Ectodermal cell (in vitro differentiated cells): ENCODE measurements around the gene DYNC1I2.

Source experiments
- H3K27ac ChIP-seq: 2 replicates; pipeline ENCODE4 v1.7.0; 2013; ENCODE audit warnings: mild to moderate bottlenecking, low read depth, low read length; ENCODE audit not compliant: insufficient read depth, poor library complexity, severe bottlenecking
- H3K27me3 ChIP-seq: 2 replicates; pipeline ENCODE4 v1.7.0; 2013; ENCODE audit warnings: mild to moderate bottlenecking, low read length; ENCODE audit not compliant: insufficient read depth, control insufficient read depth, poor library complexity, severe bottlenecking
- H3K36me3 ChIP-seq: one replicate; pipeline ENCODE4 v1.7.0; 2013; ENCODE audit warnings: low read length; ENCODE audit not compliant: control insufficient read depth, insufficient read depth
- H3K4me1 ChIP-seq: one replicate; pipeline ENCODE4 v1.7.0; 2013; ENCODE audit warnings: low read length; ENCODE audit not compliant: control insufficient read depth, insufficient read depth
- H3K4me3 ChIP-seq: 2 replicates; pipeline ENCODE4 v1.7.0; 2013; ENCODE audit warnings: low read depth, low read length, control low read depth; ENCODE audit not compliant: insufficient read depth
- H3K9me3 ChIP-seq: 2 replicates; pipeline ENCODE4 v1.7.0; 2013; ENCODE audit warnings: mild to moderate bottlenecking, low read length, moderate library complexity; ENCODE audit not compliant: control insufficient read depth
- WGBS, 2 experiments: methylation state at CpG; one replicate each; pipeline ENCODE4 v1.1.7; 2013; ENCODE audit warnings: missing lambda C conversion rate in 2 of 2; 5-methylcytosine and 5-hydroxymethylcytosine counted together

DYNC1I2 gene

DNA sequence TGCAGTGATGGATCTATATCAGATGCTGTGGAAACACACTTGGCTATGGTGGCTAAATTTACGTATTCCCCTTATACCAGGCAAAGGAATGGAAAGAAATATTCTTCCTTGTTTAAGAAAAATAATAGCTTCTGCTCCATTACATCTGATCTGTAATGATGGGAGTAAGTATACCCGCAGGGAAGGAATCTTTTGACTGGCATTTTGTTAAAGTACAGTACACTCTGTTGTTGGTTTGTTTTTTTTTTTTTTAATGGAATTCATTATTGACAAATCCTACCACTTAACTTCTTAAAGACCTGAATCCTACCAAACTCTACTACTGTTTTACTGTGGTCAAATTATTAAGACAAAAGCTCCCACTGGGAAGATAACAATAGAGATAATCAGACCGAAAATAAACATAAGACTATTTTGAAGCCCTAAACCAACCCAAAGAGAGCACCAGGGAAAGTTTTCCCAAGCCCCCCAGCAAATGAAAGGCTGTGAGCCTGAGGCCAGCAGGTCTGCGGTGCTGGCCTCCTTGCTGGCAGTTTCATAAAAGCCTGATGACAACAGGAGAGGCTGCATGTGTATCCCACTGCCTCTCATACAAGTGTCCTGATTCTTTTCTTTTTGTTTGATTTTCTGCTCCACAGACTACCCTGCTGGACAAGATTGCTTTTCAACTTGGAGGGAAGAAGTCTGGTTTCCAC, 105.8 kb downstream of the DYNC1I2 start:
- Histone ChIP-seq H3K4me3 (no peak overlapping the region), H3K4me1 (peaks cover 29% of the 10 kb centered on the region), H3K9me3 (no peaks in the 10 kb centered on the region), H3K27me3 (no peaks in the 10 kb centered on the region), H3K27ac (peak overlapping the region; percentile 19), H3K36me3 (no peaks in the 10 kb centered on the region)
- WGBS, 2 experiments: 17 to 42% methylated on average over 2 to 3 of the region's 4 CpGs

DNA sequence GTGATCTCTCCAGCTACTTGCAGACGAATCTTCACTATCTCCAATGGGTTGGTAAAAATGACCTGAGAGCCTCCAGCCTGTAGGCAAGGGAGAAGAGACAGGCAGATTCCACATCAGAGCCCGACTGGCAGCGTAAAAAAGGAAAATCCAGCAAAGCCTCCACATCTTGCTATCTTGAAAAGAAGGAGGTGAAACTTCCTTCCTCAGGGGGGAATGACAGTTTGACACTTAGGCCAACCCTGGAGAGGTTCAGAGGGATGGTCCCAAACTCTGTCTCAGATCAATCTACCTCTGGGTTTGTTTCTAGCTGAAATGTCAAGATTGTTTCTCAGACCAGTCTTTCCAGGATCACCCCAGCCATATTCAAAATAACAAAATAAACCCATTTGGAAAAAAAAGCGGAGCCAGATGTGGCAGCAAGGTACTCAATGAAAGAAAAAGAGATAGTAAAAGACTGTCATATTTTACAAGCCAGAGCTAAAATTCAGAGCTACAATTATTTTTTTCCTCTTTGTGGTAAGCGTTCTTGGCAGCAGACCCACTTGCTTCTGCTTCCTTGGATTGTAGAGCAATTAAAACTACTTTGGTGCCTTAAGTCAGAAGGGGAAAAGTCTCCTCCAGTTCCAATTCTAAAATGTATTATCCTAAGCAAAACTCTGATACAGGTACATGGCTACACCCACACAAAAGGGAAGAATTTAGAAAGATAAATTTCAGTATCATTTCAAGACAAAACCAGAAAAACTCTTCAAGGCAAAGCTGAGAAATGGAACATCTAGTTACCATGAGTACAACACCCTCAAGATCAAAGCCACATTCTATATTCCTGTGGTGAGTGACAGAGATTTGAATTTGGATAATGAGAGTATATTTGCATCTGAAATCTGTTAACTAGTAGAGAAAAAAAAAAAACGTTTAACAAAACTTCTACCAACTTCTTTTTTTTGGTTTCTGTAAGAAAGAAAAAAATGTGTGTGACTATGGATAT, 106.7 kb downstream of the DYNC1I2 start:
- peaks cover 32% of the 10 kb centered on the region for H3K4me1 ChIP-seq
- no peaks in the 10 kb centered on the region for H3K9me3 ChIP-seq
- no peak overlapping the region for H3K27ac ChIP-seq
- H3K27me3 ChIP-seq: no peaks in the 10 kb centered on the region
- WGBS, 2 experiments: 67 to 74% methylated on average over 5 of the region's 6 CpGs
- no peak overlapping the region for H3K4me3 ChIP-seq
- no peaks in the 10 kb centered on the region for H3K36me3 ChIP-seq

DNA sequence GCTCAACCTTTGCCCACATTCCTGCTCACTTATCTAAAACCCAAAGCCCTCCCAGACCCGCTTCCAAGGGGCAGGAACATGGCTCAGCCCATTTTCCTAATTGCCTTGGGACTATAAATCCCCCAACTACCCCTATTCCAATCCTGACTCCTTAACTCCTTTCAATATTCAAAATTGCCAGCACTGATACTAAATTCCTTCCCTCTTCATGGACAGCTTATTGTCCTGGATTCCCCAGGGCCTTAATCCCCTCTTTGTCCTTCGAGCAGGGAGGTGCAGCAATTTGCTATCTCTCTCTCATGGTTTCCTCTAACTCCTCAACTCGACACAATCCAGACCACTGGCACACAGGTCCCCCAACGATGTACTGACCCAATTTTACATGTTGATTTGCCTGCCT, 107.6 kb downstream of the DYNC1I2 start:
- peaks cover 33% of the 10 kb centered on the region for H3K4me1 ChIP-seq
- no peaks in the 10 kb centered on the region for H3K9me3 ChIP-seq
- H3K27ac ChIP-seq: no peak overlapping the region

More for the DNA sequence above, 107.6 kb downstream of the DYNC1I2 start:
- Histone ChIP-seq H3K4me3 (no peak overlapping the region), H3K27me3 (no peaks in the 10 kb centered on the region), H3K36me3 (no peaks in the 10 kb centered on the region)
- WGBS, 2 experiments: 22 to 31% methylated on average over 4 of the region's 4 CpGs
